Endothelial cell of umbilical vein (primary cell): Measurements from ENCODE around the gene NNT. TPM values are rescaled to one million over a fixed set of nuclear protein-coding genes. Genes with fewer than 3 reads are reported as not detected.

ENCODE experiments used
- BruUV-seq: library from RNA; stranded (reverse); fragments of 400-500 nt; replicated peaks from 2 replicates; lab custom pipeline; 2021; lab: Mats Ljungman, UMichigan
- CTCF ChIA-PET: fragments of 300-600, 350-600 bp; sonication (Branson Sonifier 250); formaldehyde crosslinking; loops from one replicate; lab custom pipeline; 2021; ENCODE audit warnings: antibody characterized with exemption, inconsistent platforms; lab: Charles Lee
- POLR2A ChIA-PET: fragments of 300-600, 350-600 bp; sonication (Branson Sonifier 250); formaldehyde crosslinking; loops from one replicate; lab custom pipeline; 2021; ENCODE audit warnings: antibody characterized with exemption, inconsistent platforms; lab: Charles Lee
- DNase-seq: peaks from one replicate; pipeline ENCODE4 v3.0.0-alpha.2; 2011; ENCODE audit warnings: low read depth, low spot score
- FAIRE-seq: peaks from 2 replicates; lab custom pipeline; 2011; peaks lifted over from hg19 to GRCh38; lab: Jason Lieb, UNC
- H2AFZ ChIP-seq: 2 replicates; pipeline ENCODE4 v1.6.0; 2012; ENCODE audit warnings: low read depth, low read length, control low read depth, inconsistent platforms
- H3K27ac ChIP-seq: 2 replicates; pipeline ENCODE4 v1.5.1; 2011; ENCODE audit warnings: low read depth, mild to moderate bottlenecking, control low read depth, low read length, moderate library complexity; ENCODE audit not compliant: insufficient read depth
- H3K27me3 ChIP-seq, 2 experiments: 2 replicates each; pipeline versions ENCODE4 v1.6.0 to v1.6.1; 2011; ENCODE audit warnings: low read length in 2 of 2, mixed read lengths in 1 of 2; ENCODE audit not compliant: control insufficient read depth in 2 of 2, insufficient read depth in 2 of 2
- H3K36me3 ChIP-seq, 2 experiments: 2 replicates in 1 of 2; 3 replicates in 1 of 2; pipeline ENCODE4 v1.5.1; 2011; ENCODE audit warnings: low read length in 2 of 2, mild to moderate bottlenecking in 1 of 2, moderate library complexity in 1 of 2; ENCODE audit not compliant: control insufficient read depth in 2 of 2, insufficient read depth in 2 of 2; ENCODE audit errors: extremely low read depth in 1 of 2
- H3K4me1 ChIP-seq: 3 replicates; pipeline ENCODE4 v1.5.1; 2011; ENCODE audit warnings: mild to moderate bottlenecking, low read length; ENCODE audit not compliant: control insufficient read depth, insufficient read depth; ENCODE audit errors: extremely low read depth
- H3K4me2 ChIP-seq: 2 replicates; pipeline ENCODE4 v1.6.1; 2011; ENCODE audit warnings: low read length, control low read depth, mixed read lengths; ENCODE audit not compliant: insufficient read depth
- H3K4me3 ChIP-seq, 3 experiments: fragments of 200-600 bp in 1 of 3; sonication (generic), shearing (Covaris generic) in 1 of 3; replicated peaks in 1 of 3; 2 replicates each; pipeline ENCODE4 v1.5.1; 2011 to 2016; ENCODE audit warnings: control low read depth in 3 of 3, low read length in 3 of 3, mild to moderate bottlenecking in 2 of 3, inconsistent platforms in 1 of 3, low read depth in 1 of 3, moderate library complexity in 1 of 3; ENCODE audit not compliant: insufficient read depth in 1 of 3
- H3K79me2 ChIP-seq: 2 replicates; pipeline ENCODE4 v1.6.0; 2012; ENCODE audit warnings: low read length, inconsistent platforms; ENCODE audit not compliant: control insufficient read depth, insufficient read depth
- H3K9ac ChIP-seq: replicated peaks from 2 replicates; pipeline ENCODE3; 2011; ENCODE audit warnings: low read length, control low read depth; ENCODE audit not compliant: insufficient read depth; ENCODE audit errors: extremely low read depth
- H3K9me1 ChIP-seq: replicated peaks from 3 replicates; pipeline ENCODE4 v1.6.0; 2011; ENCODE audit warnings: mild to moderate bottlenecking, low read length; ENCODE audit not compliant: control insufficient read depth, insufficient read depth; ENCODE audit errors: extremely low read depth
- H3K9me3 ChIP-seq: replicated peaks from 2 replicates; pipeline ENCODE4 v1.5.1; 2012; ENCODE audit warnings: low read length, inconsistent platforms; ENCODE audit not compliant: control insufficient read depth, insufficient read depth
- H4K20me1 ChIP-seq: replicated peaks from 2 replicates; pipeline ENCODE3; 2011; ENCODE audit warnings: mild to moderate bottlenecking, low read length; ENCODE audit not compliant: control insufficient read depth, insufficient read depth; ENCODE audit errors: extremely low read depth
- EZH2 ChIP-seq: IDR thresholded peaks from 2 replicates; pipeline ENCODE4 v1.6.1; 2012; ENCODE audit warnings: borderline replicate concordance, low read depth, mild to moderate bottlenecking, moderate library complexity, low read length, inconsistent platforms; ENCODE audit not compliant: severe bottlenecking
- FOS ChIP-seq: IDR thresholded peaks from 2 replicates; pipeline ENCODE4 v1.6.1; 2011; ENCODE audit warnings: mild to moderate bottlenecking, low read length, moderate library complexity, borderline replicate concordance; ENCODE audit not compliant: insufficient read depth
- GATA2 ChIP-seq: IDR thresholded peaks from 2 replicates; pipeline ENCODE4 v1.7.0; 2011; ENCODE audit warnings: low read depth, mild to moderate bottlenecking, moderate library complexity, mixed read lengths, low read length; ENCODE audit not compliant: insufficient read length, insufficient read depth
- JUN ChIP-seq: IDR thresholded peaks from 2 replicates; pipeline ENCODE4 v1.6.1; 2011; ENCODE audit warnings: borderline replicate concordance, low read depth; ENCODE audit not compliant: insufficient read length, insufficient read depth
- MAX ChIP-seq: IDR thresholded peaks from 2 replicates; pipeline ENCODE4 v1.6.1; 2011; ENCODE audit not compliant: insufficient read depth, insufficient read length
- MYC ChIP-seq: IDR thresholded peaks from one replicate; pipeline ENCODE4 v1.6.1; 2011; ENCODE audit warnings: mild to moderate bottlenecking, low read depth, low read length
- POLR2A ChIP-seq: IDR thresholded peaks from 2 replicates; pipeline ENCODE4 v1.6.1; 2012; ENCODE audit warnings: low read depth, mild to moderate bottlenecking, control low read depth, low read length
- POLR2AphosphoS5 ChIP-seq: IDR thresholded peaks from 2 replicates; pipeline ENCODE4 v1.6.1; 2012; ENCODE audit warnings: low read depth, mild to moderate bottlenecking, control low read depth, low read length, moderate library complexity; ENCODE audit not compliant: insufficient read depth
- dilution Hi-C: fragments of 300-500 bp; cut with MboI; formaldehyde crosslinking; loops from one replicate; pipeline ENCODE4 v1.15.0; 2019; ENCODE audit warnings: low sequenced_read_pairs; ENCODE audit not compliant: extremely low pct_ligation_motif_present
- intact Hi-C: fragments of 100-400 bp; cut with micrococcal nuclease; formaldehyde crosslinking; loops from one replicate; pipeline ENCODE4 v1.10.0; 2022
- polyA plus RNA-seq, 4 experiments: library from polyadenylated mRNA; depleted of rRNA in 3 of 4; stranded (reverse) in 3 of 4; unstranded in 1 of 4; fragments of >200 nt; gene quantifications; 2 replicates each; pipeline versions ENCODE4 v1.2.1 to v1.2.3, GENCODE V29; 2011 to 2012; ENCODE audit warnings: missing spikeins in 1 of 4
- total RNA-seq: library from RNA; stranded (reverse); gene quantifications from 2 replicates; pipeline ENCODE4 v1.2.3, GENCODE V29; 2021
- TF ChIP-seq, protein P1 (sequence below), 2 donors: IDR thresholded peaks; 1 replicate in 1 of 2; 2 replicates in 1 of 2; pipeline ENCODE4 v1.5.1; 2011; ENCODE audit warnings: low read length in 2 of 2, mild to moderate bottlenecking in 2 of 2, moderate library complexity in 2 of 2, control low read depth in 1 of 2, inconsistent platforms in 1 of 2, low read depth in 1 of 2; ENCODE audit not compliant: insufficient read depth in 1 of 2; ENCODE audit errors: extremely low read depth in 1 of 2

The NNT gene
- total and polyA plus RNA-seq, 2 donors (not counting 3 experiments of a cell fraction or from before 2014, with no cell fraction given): 38.2 to 82.5 TPM

DNA sequence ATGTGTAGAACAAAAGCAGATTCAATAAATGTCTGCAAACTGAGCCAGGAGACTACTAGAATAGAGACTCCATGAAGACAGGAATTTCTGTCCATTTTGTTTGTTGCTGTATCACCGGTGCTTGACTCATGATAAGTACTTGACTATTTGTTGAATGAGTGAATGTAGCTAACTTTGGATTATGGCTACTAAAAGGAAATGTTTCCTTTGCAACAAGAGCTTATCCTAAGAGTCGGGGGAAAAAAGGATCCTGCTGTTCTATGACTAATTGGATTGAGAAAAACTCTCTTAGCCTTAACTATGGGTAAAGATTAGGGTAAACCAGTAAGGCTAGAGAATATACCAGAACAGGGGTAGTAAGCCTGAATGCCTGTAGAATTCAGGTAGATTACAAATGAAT is 49.6 kb upstream of the NNT start:
- Histone ChIP-seq H3K9me1 (no peaks in the 10 kb centered on the region), H4K20me1 (peaks cover 9% of the 10 kb centered on the region), H3K36me3 (peaks cover 6 to 21% of the 10 kb centered on the region in 2 experiments), H3K4me2 (no peak overlapping the region), H3K27me3 (no peaks in the 10 kb centered on the region), H2AFZ (no peak overlapping the region), H3K27ac (no peak overlapping the region), H3K9ac (no peak overlapping the region), H3K9me3 (no peaks in the 10 kb centered on the region), H3K4me3 (no peak overlapping the region), H3K4me1 (peaks cover 25% of the 10 kb centered on the region), H3K79me2 (peaks cover 75% of the 10 kb centered on the region)
- dilution Hi-C loops (no loop called here), intact Hi-C loops (no loop called here)
- no peak for DNase-seq
- POLR2A ChIA-PET: no interaction called here
- CTCF ChIA-PET: interaction anchor here (1.0 to 2.1 kb wide), 2 partner anchors 13 to 70 kb away, joined by 3 to 9 read pairs; partner anchors contain the start of gene TMEM267
- FAIRE-seq: no peak
- no TSS peak for BruUV-seq
- TF ChIP-seq POLR2A: no peak
- TF ChIP-seq, protein P1, sequence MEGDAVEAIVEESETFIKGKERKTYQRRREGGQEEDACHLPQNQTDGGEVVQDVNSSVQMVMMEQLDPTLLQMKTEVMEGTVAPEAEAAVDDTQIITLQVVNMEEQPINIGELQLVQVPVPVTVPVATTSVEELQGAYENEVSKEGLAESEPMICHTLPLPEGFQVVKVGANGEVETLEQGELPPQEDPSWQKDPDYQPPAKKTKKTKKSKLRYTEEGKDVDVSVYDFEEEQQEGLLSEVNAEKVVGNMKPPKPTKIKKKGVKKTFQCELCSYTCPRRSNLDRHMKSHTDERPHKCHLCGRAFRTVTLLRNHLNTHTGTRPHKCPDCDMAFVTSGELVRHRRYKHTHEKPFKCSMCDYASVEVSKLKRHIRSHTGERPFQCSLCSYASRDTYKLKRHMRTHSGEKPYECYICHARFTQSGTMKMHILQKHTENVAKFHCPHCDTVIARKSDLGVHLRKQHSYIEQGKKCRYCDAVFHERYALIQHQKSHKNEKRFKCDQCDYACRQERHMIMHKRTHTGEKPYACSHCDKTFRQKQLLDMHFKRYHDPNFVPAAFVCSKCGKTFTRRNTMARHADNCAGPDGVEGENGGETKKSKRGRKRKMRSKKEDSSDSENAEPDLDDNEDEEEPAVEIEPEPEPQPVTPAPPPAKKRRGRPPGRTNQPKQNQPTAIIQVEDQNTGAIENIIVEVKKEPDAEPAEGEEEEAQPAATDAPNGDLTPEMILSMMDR (IDR thresholded peaks at IDR 0.05; ENCODE audit: extremely low read depth in 1 of 2, insufficient read depth in 1 of 2, low read depth in 1 of 2, low read length in 2 of 2): no peak
- no peak for TF ChIP-seq MYC
- TF ChIP-seq FOS: no peak
- TF ChIP-seq MAX: no peak
- no peak for TF ChIP-seq GATA2
- no peak for TF ChIP-seq POLR2AphosphoS5
- TF ChIP-seq EZH2: no peak
- no peak for TF ChIP-seq JUN
